ENCODE measurements around the gene RHOG. TPM values are rescaled to one million over a fixed set of nuclear protein-coding genes. Genes with fewer than 3 reads are reported as not detected.

Gene RHOG
- total RNA-seq, 2 experiments from 2014 or later: 142 TPM

GRCh38 chr11:3782963-3783362, 57.8 kb downstream of the RHOG start:
- CTCF ChIA-PET: interaction anchor here (1.6 to 6.5 kb wide), 2 partner anchors 25 to 72 kb away, joined by 3 to 54 read pairs; partner anchors contain the start of gene PGAP2
- Mint-ChIP-seq H3K27ac (peak overlapping the region; percentile 35), H3K4me1 (ENCODE audit: low read depth) (peaks cover 60% of the 10 kb centered on the region), H3K27me3 (ENCODE audit: low read depth) (no peaks in the 10 kb centered on the region), H3K4me3 (no peak overlapping the region), H3K36me3 (ENCODE audit: low read depth) (peaks cover 43% of the 10 kb centered on the region), H3K9me3 (no peaks in the 10 kb centered on the region)
- intact Hi-C loops (cut with micrococcal nuclease): no loop called here
- no peak for DNase-seq

GRCh38 chr11:3781423-3781822, 59.3 kb downstream of the RHOG start:
- Mint-ChIP-seq H3K27ac (peak overlapping the region; percentile 68), H3K27me3 (ENCODE audit: low read depth) (no peaks in the 10 kb centered on the region), H3K36me3 (ENCODE audit: low read depth) (peaks cover 39% of the 10 kb centered on the region)

More at GRCh38 chr11:3781423-3781822, 59.3 kb downstream of the RHOG start:
- intact Hi-C loops (cut with micrococcal nuclease): no loop called here
- no peaks in the 10 kb centered on the region for H3K9me3 Mint-ChIP-seq
- peaks cover 45% of the 10 kb centered on the region for H3K4me1 Mint-ChIP-seq (ENCODE audit: low read depth)
- CTCF ChIA-PET: interaction anchor here (1.1 to 6.5 kb wide), 3 partner anchors 9 to 290 kb away, joined by 3 to 54 read pairs (median 3); partner anchors contain the start of gene PGAP2
- H3K4me3 Mint-ChIP-seq: no peak overlapping the region
- DNase-seq: no peak

Other genes starting within 250 kb of the RHOG start
- not detected for gene ART5, start 199.0 kb downstream of the RHOG start, total RNA-seq
- gene ART1, start 195.8 kb downstream of the RHOG start, total RNA-seq: not detected
- under 1 TPM; 0.26 to 0.44 TPM for gene CHRNA10, start 169.6 kb downstream of the RHOG start, total RNA-seq
- 10 to 100 TPM; 90.8 to 97.6 TPM for gene NUP98, start 43.4 kb downstream of the RHOG start, total RNA-seq
- gene PGAP2, start 32.4 kb downstream of the RHOG start, total RNA-seq: 10 to 100 TPM; 38.9 to 40.8 TPM
- gene STIM1, start 14.7 kb upstream of the RHOG start, total RNA-seq: 10 to 100 TPM; 62.9 to 68.5 TPM

Data from activated naive CD4-positive, alpha-beta T cell treated with anti-CD3 and anti-CD28 coated beads for 36 hours (primary cell).